ENCODE measurements around the gene GRAMD1C. TPM values are rescaled to one million over a fixed set of nuclear protein-coding genes. Genes with fewer than 3 reads are reported as not detected.

GRAMD1C gene
- total and polyA plus RNA-seq, 8 donors: 0.58 to 10.1 (median 6.2) TPM

GRCh38 chr3:113953677-113954076 lies 115.1 kb downstream of the GRAMD1C start:
- peaks cover 4 to 35% (median 25%) of the 10 kb centered on the region in 4 donors for H3K36me3 ChIP-seq
- H3K4me1 ChIP-seq: peaks cover 0 to 10% (median 7%) of the 10 kb centered on the region in 4 donors
- no peak for DNase-seq
- TF ChIP-seq POLR2A (IDR thresholded peaks at IDR 0.05) (no peak), EP300 (IDR thresholded peaks at IDR 0.05) (no peak), CTCF (IDR thresholded peaks at IDR 0.05) (no peak), POLR2AphosphoS5 (IDR thresholded peaks at IDR 0.05) (no peak)
- H3K9me3 ChIP-seq: no peaks in the 10 kb centered on the region
- intact Hi-C loops (cut with DNase I; ENCODE audit: low total_unique reads): no loop called here
- no peak overlapping the region for H3K27ac ChIP-seq
- no peak overlapping the region for H3K4me3 ChIP-seq
- WGBS, 5 donors: 73 to 86% (median 80%) methylated on average over 7 of the region's 7 CpGs
- H3K27me3 ChIP-seq: no peaks in the 10 kb centered on the region

GRCh38 chr3:113954091-113954685 lies 115.6 kb downstream of the GRAMD1C start:
- TF ChIP-seq POLR2AphosphoS5 (IDR thresholded peaks at IDR 0.05) (no peak), POLR2A (IDR thresholded peaks at IDR 0.05) (no peak), CTCF (IDR thresholded peaks at IDR 0.05) (no peak), EP300 (IDR thresholded peaks at IDR 0.05) (no peak)
- Histone ChIP-seq H3K9me3 (no peaks in the 10 kb centered on the region), H3K4me3 (no peak overlapping the region), H3K4me1 (peaks cover 0 to 5% (median 2%) of the 10 kb centered on the region in 4 donors), H3K27ac (no peak overlapping the region), H3K27me3 (no peaks in the 10 kb centered on the region), H3K36me3 (peaks cover 4 to 40% (median 28%) of the 10 kb centered on the region in 4 donors)
- whole genome bisulfite sequencing, 5 donors: 84 to 91% (median 90%) methylated on average over 7 to 8 of the region's 8 CpGs
- no peak for DNase-seq
- intact Hi-C loops (cut with DNase I; ENCODE audit: low total_unique reads): no loop called here

GRCh38 chr3:113963879-113964278 lies 125.3 kb downstream of the GRAMD1C start:
- WGBS, 5 donors: 79 to 87% (median 84%) methylated on average over 3 of the region's 3 CpGs
- no peak for TF ChIP-seq POLR2AphosphoS5 (IDR thresholded peaks at IDR 0.05)
- no peak for TF ChIP-seq CTCF (IDR thresholded peaks at IDR 0.05)
- TF ChIP-seq POLR2A (IDR thresholded peaks at IDR 0.05): no peak
- TF ChIP-seq EP300 (IDR thresholded peaks at IDR 0.05): no peak
- Histone ChIP-seq H3K9me3 (no peaks in the 10 kb centered on the region), H3K27me3 (no peaks in the 10 kb centered on the region), H3K36me3 (peaks cover 0 to 39% (median 35%) of the 10 kb centered on the region in 4 donors), H3K4me3 (no peak overlapping the region), H3K27ac (no peak overlapping the region), H3K4me1 (no peaks in the 10 kb centered on the region)
- DNase-seq: no peak
- intact Hi-C loops (cut with DNase I; ENCODE audit: low total_unique reads): no loop called here

GRCh38 chr3:113966172-113966571 lies 127.6 kb downstream of the GRAMD1C start:
- DNase-seq: no peak
- WGBS, 5 donors: 71 to 82% (median 78%) methylated on average over 2 of the region's 2 CpGs
- Histone ChIP-seq H3K4me3 (no peak overlapping the region), H3K36me3 (peaks cover 0 to 28% (median 17%) of the 10 kb centered on the region in 4 donors), H3K27me3 (no peaks in the 10 kb centered on the region), H3K4me1 (no peaks in the 10 kb centered on the region), H3K27ac (no peak overlapping the region), H3K9me3 (no peaks in the 10 kb centered on the region)
- no peak for TF ChIP-seq POLR2A (IDR thresholded peaks at IDR 0.05)
- no peak for TF ChIP-seq POLR2AphosphoS5 (IDR thresholded peaks at IDR 0.05)
- TF ChIP-seq EP300 (IDR thresholded peaks at IDR 0.05): no peak
- no peak for TF ChIP-seq CTCF (IDR thresholded peaks at IDR 0.05)
- intact Hi-C loops (cut with DNase I; ENCODE audit: low total_unique reads): no loop called here
